GM19395 (cell line): ENCODE data around the gene GSTT4.
"Not testable (repeated sequence)": the region's sequence is repeated elsewhere in the genome, so short reads cannot be mapped to it uniquely, and the experiment has no call there.

Experiments used
- ATAC-seq: cut with Tn5 transposase; IDR thresholded peaks from one replicate; pipeline ENCODE4 v1.9.1; 2021; ENCODE audit warnings: mild to moderate bottlenecking, moderate library complexity; ENCODE audit not compliant: unreplicated experiment

Gene GSTT4

GRCh38 chr22:24025475-24025874, 20.2 kb upstream of the GSTT4 start:
- no peak for ATAC-seq

- no peak for ATAC-seq
Observed at GRCh38 chr22:24024354-24024753, 19.1 kb upstream of the GSTT4 start.

- ATAC-seq: no peak
Observed at GRCh38 chr22:24023204-24023789, 18.0 kb upstream of the GSTT4 start.

- no peak for ATAC-seq
Observed at GRCh38 chr22:24021304-24021703, 16.1 kb upstream of the GSTT4 start.

- no peak for ATAC-seq
Observed at GRCh38 chr22:24016156-24016555, 10.9 kb upstream of the GSTT4 start.

GRCh38 chr22:24011735-24012068, 6.4 kb upstream of the GSTT4 start:
- ATAC-seq: no peak

GRCh38 chr22:24010018-24010391, 4.8 kb upstream of the GSTT4 start:
- no peak for ATAC-seq

- ATAC-seq: no peak
Observed at GRCh38 chr22:24009227-24010017, 4.2 kb upstream of the GSTT4 start.

- no peak for ATAC-seq
Observed at GRCh38 chr22:24008381-24009226, 3.4 kb upstream of the GSTT4 start.

GRCh38 chr22:24008022-24008283, 2.7 kb upstream of the GSTT4 start:
- no peak for ATAC-seq

GRCh38 chr22:24007253-24008021, 2.2 kb upstream of the GSTT4 start:
- no peak for ATAC-seq

GRCh38 chr22:24006914-24007214, 1.6 kb upstream of the GSTT4 start:
- no peak for ATAC-seq

GRCh38 chr22:24006207-24006913, 1.1 kb upstream of the GSTT4 start:
- no peak for ATAC-seq

- ATAC-seq: no peak
Observed at GRCh38 chr22:24003887-24004286, 1.4 kb downstream of the GSTT4 start.

GRCh38 chr22:24002851-24003250, 2.4 kb downstream of the GSTT4 start:
- ATAC-seq: no peak

- no peak for ATAC-seq
Observed at GRCh38 chr22:24002272-24002671, 3.0 kb downstream of the GSTT4 start.

GRCh38 chr22:24001314-24001713, 3.9 kb downstream of the GSTT4 start:
- ATAC-seq: no peak

GRCh38 chr22:23999779-24000178, 5.5 kb downstream of the GSTT4 start:
- not testable (repeated sequence) for ATAC-seq

- ATAC-seq: no peak
Observed at GRCh38 chr22:23997092-23997491, 8.2 kb downstream of the GSTT4 start.

GRCh38 chr22:23993581-23994177, 11.6 kb downstream of the GSTT4 start:
- ATAC-seq: not testable (repeated sequence)

GRCh38 chr22:23993080-23993479, 12.2 kb downstream of the GSTT4 start:
- not testable (repeated sequence) for ATAC-seq
